SK-N-SH (cell line): ENCODE data around the gene CTSA. TPM values are rescaled to one million over a fixed set of nuclear protein-coding genes. Genes with fewer than 3 reads are reported as not detected.

Source experiments
- CTCF ChIA-PET: fragments of 300-600, 350-600 bp; formaldehyde crosslinking; extraction: SDS; loops from one replicate; lab custom pipeline; 2021; lab: Yijun Ruan, JAX
- POLR2A ChIA-PET: fragments of 350-600 bp; sonication (Branson Sonifier 250); formaldehyde crosslinking; extraction: SDS; loops from one replicate; lab custom pipeline; 2020; ENCODE audit warnings: antibody characterized with exemption, inconsistent platforms; lab: Yijun Ruan, JAX
- DNase-seq: peaks from one replicate; pipeline ENCODE4 v3.0.0; 2012
- H2AFZ ChIP-seq: fragments of 200-600 bp; sonication (generic); 2 replicates; pipeline ENCODE4 v1.8.1; 2016; ENCODE audit warnings: antibody characterized with exemption, mild to moderate bottlenecking, low read depth
- H3F3A ChIP-seq: fragments of 200-600 bp; sonication (generic); replicated peaks from 2 replicates; pipeline ENCODE3; 2016; ENCODE audit warnings: antibody characterized with exemption, mild to moderate bottlenecking; ENCODE audit not compliant: insufficient read depth
- H3K27ac ChIP-seq, 2 experiments: fragments of 200-500 bp in 1 of 2; fragments of 200-600 bp in 1 of 2; sonication (Bioruptor generic) in 1 of 2; sonication (generic), shearing (Covaris generic) in 1 of 2; 2 replicates each; pipeline versions ENCODE4 v1.5.1 to v1.6.1; 2014 to 2016; ENCODE audit warnings: low read depth in 2 of 2, inconsistent platforms in 1 of 2, low read length in 1 of 2, mild to moderate bottlenecking in 1 of 2, mixed read lengths in 1 of 2
- H3K27me3 ChIP-seq: fragments of 200-600 bp; sonication (generic), shearing (Covaris generic); 2 replicates; pipeline ENCODE4 v1.6.1; 2016; ENCODE audit warnings: mixed run types; ENCODE audit not compliant: insufficient read depth
- H3K36me3 ChIP-seq, 2 experiments: fragments of 200-500 bp in 1 of 2; fragments of 200-600 bp in 1 of 2; sonication (Bioruptor generic) in 1 of 2; sonication (generic) in 1 of 2; replicated peaks in 1 of 2; 2 replicates each; pipeline versions ENCODE3 to v1.5.1; 2014 to 2016; ENCODE audit warnings: low read length in 1 of 2, mild to moderate bottlenecking in 1 of 2; ENCODE audit not compliant: insufficient read depth in 2 of 2, control insufficient read depth in 1 of 2
- H3K4me1 ChIP-seq, 2 experiments: fragments of 200-500 bp in 1 of 2; fragments of 200-600 bp in 1 of 2; sonication (Bioruptor generic) in 1 of 2; sonication (generic), shearing (Covaris generic) in 1 of 2; 2 replicates each; pipeline versions ENCODE4 v1.5.1 to v1.6.1; 2014 to 2016; ENCODE audit warnings: low read depth in 1 of 2, low read length in 1 of 2, mixed run types in 1 of 2; ENCODE audit not compliant: insufficient read depth in 2 of 2, control insufficient read depth in 1 of 2
- H3K4me2 ChIP-seq: fragments of 200-600 bp; sonication (generic), shearing (Covaris generic); 2 replicates; pipeline ENCODE4 v1.6.1; 2017; ENCODE audit warnings: mixed run types
- H3K4me3 ChIP-seq, 2 experiments: fragments of 200-500 bp in 1 of 2; fragments of 200-600 bp in 1 of 2; sonication (Bioruptor generic) in 1 of 2; sonication (generic), shearing (Covaris generic) in 1 of 2; 2 replicates each; pipeline versions ENCODE4 v1.5.1 to v1.8.1; 2014 to 2016; ENCODE audit warnings: low read depth in 2 of 2, inconsistent platforms in 1 of 2, low read length in 1 of 2, mild to moderate bottlenecking in 1 of 2, mixed read lengths in 1 of 2, moderate library complexity in 1 of 2
- H3K79me2 ChIP-seq: fragments of 200-600 bp; sonication (generic); 2 replicates; pipeline ENCODE4 v1.8.1; 2017; ENCODE audit warnings: mild to moderate bottlenecking; ENCODE audit not compliant: insufficient read depth
- H3K9ac ChIP-seq: fragments of 200-600 bp; sonication (generic); 2 replicates; pipeline ENCODE4 v1.6.1; 2017; ENCODE audit warnings: mixed run types
- H3K9me2 ChIP-seq: fragments of 200-600 bp; sonication (generic); 2 replicates; pipeline ENCODE4 v1.6.1; 2017; ENCODE audit warnings: mixed run types
- H3K9me3 ChIP-seq: fragments of 200-600 bp; sonication (generic); 2 replicates; pipeline ENCODE4 v1.6.1; 2017; ENCODE audit warnings: mixed run types, mild to moderate bottlenecking, moderate library complexity
- H4K20me1 ChIP-seq: fragments of 200-600 bp; sonication (generic); 2 replicates; pipeline ENCODE4 v1.6.1; 2017; ENCODE audit warnings: mild to moderate bottlenecking, mixed run types; ENCODE audit not compliant: insufficient read depth
- ELF1 ChIP-seq: IDR thresholded peaks from 2 replicates; pipeline ENCODE4 v1.4.0; 2012
- EP300 ChIP-seq, 2 experiments: IDR thresholded peaks; 2 replicates each; pipeline versions ENCODE4 v1.4.0 to v1.6.1; 2012; ENCODE audit warnings: borderline replicate concordance in 1 of 2, low read depth in 1 of 2, low read length in 1 of 2
- EZH2phosphoT487 ChIP-seq: fragments of 200-600 bp; sonication (generic); IDR thresholded peaks from 2 replicates; pipeline ENCODE4 v1.6.1; 2017; ENCODE audit warnings: low read depth, mixed run types, mild to moderate bottlenecking, antibody characterized with exemption, moderate library complexity, borderline replicate concordance
- FOXM1 ChIP-seq: IDR thresholded peaks from 2 replicates; pipeline ENCODE4 v1.4.0; 2012; ENCODE audit warnings: low read depth, mild to moderate bottlenecking
- GABPA ChIP-seq: IDR thresholded peaks from 2 replicates; pipeline ENCODE4 v1.4.0; 2012; ENCODE audit warnings: low read depth, mild to moderate bottlenecking
- GATA2 ChIP-seq: sonication (generic); formaldehyde crosslinking; IDR thresholded peaks from 2 replicates; pipeline ENCODE4 v1.5.0; 2020; ENCODE audit warnings: mild to moderate bottlenecking, missing genetic modification reagents
- JUND ChIP-seq: IDR thresholded peaks from 2 replicates; pipeline ENCODE4 v1.4.0; 2012
- MXI1 ChIP-seq: IDR thresholded peaks from 2 replicates; pipeline ENCODE4 v1.6.1; 2012; ENCODE audit warnings: mild to moderate bottlenecking, low read depth, low read length, improper control_type of control experiment
- POLR2AphosphoS5 ChIP-seq: IDR thresholded peaks from 2 replicates; pipeline ENCODE4 v1.6.1; 2012; ENCODE audit warnings: low read depth, low read length
- RAD21 ChIP-seq: IDR thresholded peaks from 2 replicates; pipeline ENCODE4 v1.6.1; 2012; ENCODE audit warnings: mild to moderate bottlenecking, low read length
- RCOR1 ChIP-seq: fragments of 150-350 bp; IDR thresholded peaks from 2 replicates; pipeline ENCODE4 v1.6.1; 2017; ENCODE audit warnings: antibody characterized with exemption, low read length
- RFX5 ChIP-seq: IDR thresholded peaks from 2 replicates; pipeline ENCODE4 v1.6.1; 2012; ENCODE audit warnings: mild to moderate bottlenecking, improper control_type of control experiment, low read length
- RXRA ChIP-seq: IDR thresholded peaks from 2 replicates; pipeline ENCODE4 v1.4.0; 2012; ENCODE audit warnings: low read depth, mild to moderate bottlenecking, borderline replicate concordance
- SIN3A ChIP-seq: IDR thresholded peaks from 2 replicates; pipeline ENCODE4 v1.6.1; 2012; ENCODE audit warnings: low read depth, mild to moderate bottlenecking, low read length, moderate library complexity, borderline replicate concordance
- SMC3 ChIP-seq: IDR thresholded peaks from 2 replicates; pipeline ENCODE4 v1.6.1; 2012; ENCODE audit warnings: low read depth, low read length, improper control_type of control experiment
- TAF1 ChIP-seq: IDR thresholded peaks from 2 replicates; pipeline ENCODE4 v1.6.1; 2012; ENCODE audit warnings: low read depth, mild to moderate bottlenecking, low read length, moderate library complexity, borderline replicate concordance
- TCF12 ChIP-seq: IDR thresholded peaks from 2 replicates; pipeline ENCODE4 v1.4.0; 2012
- TEAD4 ChIP-seq: IDR thresholded peaks from 2 replicates; pipeline ENCODE4 v1.4.0; 2012; ENCODE audit warnings: mild to moderate bottlenecking, borderline replicate concordance; ENCODE audit not compliant: insufficient read depth
- WGBS: methylation state at CpG from one replicate; pipeline ENCODE4 v1.1.6; 2017; ENCODE audit warnings: low lambda C conversion rate; 5-methylcytosine and 5-hydroxymethylcytosine counted together
- polyA plus RNA-seq, 3 experiments: library from polyadenylated mRNA; depleted of rRNA; stranded (reverse); fragments of >200 nt; gene quantifications; 2 replicates each; pipeline ENCODE4 v1.2.3, GENCODE V29; 2012
- TF ChIP-seq, protein P1 (sequence below): fragments of 200-600 bp; sonication (generic); IDR thresholded peaks from 2 replicates; pipeline ENCODE4 v1.6.1; 2017; ENCODE audit warnings: antibody characterized with exemption, mild to moderate bottlenecking, moderate library complexity
- TF ChIP-seq, protein P2 (sequence below): IDR thresholded peaks from 2 replicates; pipeline ENCODE4 v1.6.1; 2012; ENCODE audit warnings: mild to moderate bottlenecking, low read depth, low read length, moderate library complexity
- TF ChIP-seq, protein P3 (sequence below): IDR thresholded peaks from 2 replicates; pipeline ENCODE4; 2012
- TF ChIP-seq, protein P4 (sequence below): IDR thresholded peaks from 2 replicates; pipeline ENCODE4 v1.4.0; 2012; ENCODE audit warnings: low read depth, borderline replicate concordance
- TF ChIP-seq, protein P5 (sequence below): IDR thresholded peaks from 2 replicates; pipeline ENCODE4 v1.4.0; 2012; ENCODE audit warnings: low read depth
- TF ChIP-seq, protein P6 (sequence below): fragments of 150-350 bp; IDR thresholded peaks from 2 replicates; pipeline ENCODE4 v1.6.1; 2016; ENCODE audit warnings: mild to moderate bottlenecking, low read depth, low read length

CTSA gene
- polyA plus RNA-seq, 1 of the 3 experiments (the other 2 are of a cell fraction) = 338 TPM

DNA sequence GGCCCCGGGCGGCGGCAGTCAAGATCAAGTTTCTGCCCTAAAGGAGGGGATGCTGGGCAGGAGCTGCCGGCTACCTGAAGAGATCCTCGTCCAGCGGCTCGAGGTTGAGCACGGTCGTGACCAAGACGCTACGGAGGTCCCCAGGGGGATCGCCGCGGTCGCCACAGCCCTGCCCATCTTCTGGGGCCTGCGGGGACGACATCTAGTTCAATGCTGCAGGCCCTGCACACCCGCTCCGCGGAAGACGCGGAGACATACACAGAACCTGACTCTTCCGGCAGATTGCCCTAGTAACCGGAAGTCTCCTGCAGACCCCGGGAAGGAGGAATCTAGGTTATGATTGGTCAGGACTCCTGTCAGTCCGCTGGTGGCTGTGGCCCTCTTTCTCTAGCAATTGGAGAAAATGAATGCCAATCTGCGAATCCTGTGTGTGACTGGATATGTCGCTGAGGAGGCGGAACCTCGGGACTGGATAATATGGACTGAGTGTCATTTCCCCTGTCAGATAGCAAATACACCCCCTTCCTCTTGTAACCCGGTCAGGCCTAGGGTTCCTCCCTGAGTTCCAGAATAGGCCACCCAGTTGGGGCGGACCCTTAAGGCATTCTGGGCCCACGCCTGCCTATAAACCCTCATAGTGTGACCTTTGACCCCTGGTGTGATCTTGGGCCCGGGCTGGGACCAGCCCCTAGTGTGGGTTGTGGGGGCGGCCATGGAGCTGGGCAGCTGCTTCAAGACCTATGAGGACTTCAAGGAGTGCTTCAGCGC, 33.8 kb upstream of the CTSA start, which contains the start of the genes ACOT8 and ZSWIM3:
Gene ACOT8 (minus strand): TSS at position 279 of the 768 bp plus-strand sequence. CDS start 77 bp downstream, at position 202.
Gene ZSWIM3 (plus strand): TSS at position 501 of the 768 bp plus-strand sequence. CDS start 212 bp downstream, at position 713.
- POLR2A ChIA-PET = interaction anchor here (1.4 to 1.8 kb wide), 2 partner anchors 18 to 33 kb away, joined by 4 to 5 read pairs; partner anchors contain the start of genes CTSA and NEURL2
- peak; percentile 99 for DNase-seq
- Histone ChIP-seq H3K9me3 (no peaks in the 10 kb centered on the region), H3K4me3 (peak within 1 kb of the TSS; percentile 75), H4K20me1 (no peaks in the 10 kb centered on the region), H3K79me2 (peaks cover 25% of the 10 kb centered on the region), H3K9ac (peak within 1 kb of the TSS; percentile 70), H3K9me2 (no peaks in the 10 kb centered on the region), H3F3A (no peaks in the 10 kb centered on the region), H3K4me2 (peak within 1 kb of the TSS; percentile 84), H3K4me1 (peaks cover 8 to 13% of the 10 kb centered on the region in 2 experiments; a peak in 2 of 4 replicates), H3K27me3 (no peaks in the 10 kb centered on the region), H3K27ac (peak within 1 kb of the TSS in 1 of 2 experiments; percentile 71; a peak in 2 of 4 replicates), H2AFZ (peak within 1 kb of the TSS; percentile 99), H3K36me3 (peaks cover 6 to 8% of the 10 kb centered on the region in 2 experiments)
- WGBS = 1% methylated on average over 26 of the region's 36 CpGs
- CTCF ChIA-PET = interaction anchor here (0.8 to 1.3 kb wide), 3 partner anchors 16 to 130 kb away, joined by 3 to 6 read pairs (median 4); partner anchors contain the start of genes CTSA and NEURL2
- no peak for TF ChIP-seq RXRA
- no peak for TF ChIP-seq RCOR1
- peak; percentile 86 for TF ChIP-seq POLR2AphosphoS5
- TF ChIP-seq TAF1 = peak; percentile 89; the same call in 1 of the 2 replicates
- peak; percentile 91 for TF ChIP-seq ELF1
- TF ChIP-seq, protein P1, sequence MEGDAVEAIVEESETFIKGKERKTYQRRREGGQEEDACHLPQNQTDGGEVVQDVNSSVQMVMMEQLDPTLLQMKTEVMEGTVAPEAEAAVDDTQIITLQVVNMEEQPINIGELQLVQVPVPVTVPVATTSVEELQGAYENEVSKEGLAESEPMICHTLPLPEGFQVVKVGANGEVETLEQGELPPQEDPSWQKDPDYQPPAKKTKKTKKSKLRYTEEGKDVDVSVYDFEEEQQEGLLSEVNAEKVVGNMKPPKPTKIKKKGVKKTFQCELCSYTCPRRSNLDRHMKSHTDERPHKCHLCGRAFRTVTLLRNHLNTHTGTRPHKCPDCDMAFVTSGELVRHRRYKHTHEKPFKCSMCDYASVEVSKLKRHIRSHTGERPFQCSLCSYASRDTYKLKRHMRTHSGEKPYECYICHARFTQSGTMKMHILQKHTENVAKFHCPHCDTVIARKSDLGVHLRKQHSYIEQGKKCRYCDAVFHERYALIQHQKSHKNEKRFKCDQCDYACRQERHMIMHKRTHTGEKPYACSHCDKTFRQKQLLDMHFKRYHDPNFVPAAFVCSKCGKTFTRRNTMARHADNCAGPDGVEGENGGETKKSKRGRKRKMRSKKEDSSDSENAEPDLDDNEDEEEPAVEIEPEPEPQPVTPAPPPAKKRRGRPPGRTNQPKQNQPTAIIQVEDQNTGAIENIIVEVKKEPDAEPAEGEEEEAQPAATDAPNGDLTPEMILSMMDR = no peak
- peak; percentile 97 for TF ChIP-seq GABPA
- no peak for TF ChIP-seq RAD21
- TF ChIP-seq, protein P2, sequence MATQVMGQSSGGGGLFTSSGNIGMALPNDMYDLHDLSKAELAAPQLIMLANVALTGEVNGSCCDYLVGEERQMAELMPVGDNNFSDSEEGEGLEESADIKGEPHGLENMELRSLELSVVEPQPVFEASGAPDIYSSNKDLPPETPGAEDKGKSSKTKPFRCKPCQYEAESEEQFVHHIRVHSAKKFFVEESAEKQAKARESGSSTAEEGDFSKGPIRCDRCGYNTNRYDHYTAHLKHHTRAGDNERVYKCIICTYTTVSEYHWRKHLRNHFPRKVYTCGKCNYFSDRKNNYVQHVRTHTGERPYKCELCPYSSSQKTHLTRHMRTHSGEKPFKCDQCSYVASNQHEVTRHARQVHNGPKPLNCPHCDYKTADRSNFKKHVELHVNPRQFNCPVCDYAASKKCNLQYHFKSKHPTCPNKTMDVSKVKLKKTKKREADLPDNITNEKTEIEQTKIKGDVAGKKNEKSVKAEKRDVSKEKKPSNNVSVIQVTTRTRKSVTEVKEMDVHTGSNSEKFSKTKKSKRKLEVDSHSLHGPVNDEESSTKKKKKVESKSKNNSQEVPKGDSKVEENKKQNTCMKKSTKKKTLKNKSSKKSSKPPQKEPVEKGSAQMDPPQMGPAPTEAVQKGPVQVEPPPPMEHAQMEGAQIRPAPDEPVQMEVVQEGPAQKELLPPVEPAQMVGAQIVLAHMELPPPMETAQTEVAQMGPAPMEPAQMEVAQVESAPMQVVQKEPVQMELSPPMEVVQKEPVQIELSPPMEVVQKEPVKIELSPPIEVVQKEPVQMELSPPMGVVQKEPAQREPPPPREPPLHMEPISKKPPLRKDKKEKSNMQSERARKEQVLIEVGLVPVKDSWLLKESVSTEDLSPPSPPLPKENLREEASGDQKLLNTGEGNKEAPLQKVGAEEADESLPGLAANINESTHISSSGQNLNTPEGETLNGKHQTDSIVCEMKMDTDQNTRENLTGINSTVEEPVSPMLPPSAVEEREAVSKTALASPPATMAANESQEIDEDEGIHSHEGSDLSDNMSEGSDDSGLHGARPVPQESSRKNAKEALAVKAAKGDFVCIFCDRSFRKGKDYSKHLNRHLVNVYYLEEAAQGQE = no peak
- TF ChIP-seq, protein P3, sequence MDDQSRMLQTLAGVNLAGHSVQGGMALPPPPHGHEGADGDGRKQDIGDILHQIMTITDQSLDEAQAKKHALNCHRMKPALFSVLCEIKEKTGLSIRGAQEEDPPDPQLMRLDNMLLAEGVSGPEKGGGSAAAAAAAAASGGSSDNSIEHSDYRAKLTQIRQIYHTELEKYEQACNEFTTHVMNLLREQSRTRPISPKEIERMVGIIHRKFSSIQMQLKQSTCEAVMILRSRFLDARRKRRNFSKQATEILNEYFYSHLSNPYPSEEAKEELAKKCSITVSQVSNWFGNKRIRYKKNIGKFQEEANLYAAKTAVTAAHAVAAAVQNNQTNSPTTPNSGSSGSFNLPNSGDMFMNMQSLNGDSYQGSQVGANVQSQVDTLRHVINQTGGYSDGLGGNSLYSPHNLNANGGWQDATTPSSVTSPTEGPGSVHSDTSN = peak; percentile 100
- peak; percentile 93 for TF ChIP-seq SIN3A
- TF ChIP-seq, protein P4, sequence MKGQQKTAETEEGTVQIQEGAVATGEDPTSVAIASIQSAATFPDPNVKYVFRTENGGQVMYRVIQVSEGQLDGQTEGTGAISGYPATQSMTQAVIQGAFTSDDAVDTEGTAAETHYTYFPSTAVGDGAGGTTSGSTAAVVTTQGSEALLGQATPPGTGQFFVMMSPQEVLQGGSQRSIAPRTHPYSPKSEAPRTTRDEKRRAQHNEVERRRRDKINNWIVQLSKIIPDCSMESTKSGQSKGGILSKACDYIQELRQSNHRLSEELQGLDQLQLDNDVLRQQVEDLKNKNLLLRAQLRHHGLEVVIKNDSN = no peak
- TF ChIP-seq MXI1 = peak; percentile 82
- no peak for TF ChIP-seq SMC3
- no peak for TF ChIP-seq TEAD4
- TF ChIP-seq, protein P5, sequence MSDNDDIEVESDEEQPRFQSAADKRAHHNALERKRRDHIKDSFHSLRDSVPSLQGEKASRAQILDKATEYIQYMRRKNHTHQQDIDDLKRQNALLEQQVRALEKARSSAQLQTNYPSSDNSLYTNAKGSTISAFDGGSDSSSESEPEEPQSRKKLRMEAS = peak; percentile 52; the same call in 1 of the 2 replicates
- TF ChIP-seq FOXM1 = no peak
- no peak for TF ChIP-seq GATA2
- TF ChIP-seq JUND = no peak; the same call in 1 of the 2 replicates
- TF ChIP-seq TCF12 = 0 out of 2 replicates have a peak, but pooled peaks have one; percentile 10
- TF ChIP-seq, protein P6, sequence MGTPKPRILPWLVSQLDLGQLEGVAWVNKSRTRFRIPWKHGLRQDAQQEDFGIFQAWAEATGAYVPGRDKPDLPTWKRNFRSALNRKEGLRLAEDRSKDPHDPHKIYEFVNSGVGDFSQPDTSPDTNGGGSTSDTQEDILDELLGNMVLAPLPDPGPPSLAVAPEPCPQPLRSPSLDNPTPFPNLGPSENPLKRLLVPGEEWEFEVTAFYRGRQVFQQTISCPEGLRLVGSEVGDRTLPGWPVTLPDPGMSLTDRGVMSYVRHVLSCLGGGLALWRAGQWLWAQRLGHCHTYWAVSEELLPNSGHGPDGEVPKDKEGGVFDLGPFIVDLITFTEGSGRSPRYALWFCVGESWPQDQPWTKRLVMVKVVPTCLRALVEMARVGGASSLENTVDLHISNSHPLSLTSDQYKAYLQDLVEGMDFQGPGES = peak; percentile 98
- no peak for TF ChIP-seq EZH2phosphoT487
- no peak for TF ChIP-seq EP300 (IDR thresholded peaks at IDR 0.05; ENCODE audit: borderline replicate concordance in 1 of 2, low read depth in 1 of 2, low read length in 1 of 2)
- no peak for TF ChIP-seq RFX5
